NCI-H748 treated with DMSO at 0.1 percent for 48 hours (cell line): ENCODE data around the gene ZNF846.
"Not testable (repeated sequence)": the region's sequence is repeated elsewhere in the genome, so short reads cannot be mapped to it uniquely, and the experiment has no call there.

Source experiments
- DNase-seq: peaks from one replicate; lab custom pipeline; 2025; lab: John Stamatoyannopoulos, UW

Gene ZNF846

GRCh38 chr19:9784163-9784496 is 15.6 kb upstream of the ZNF846 start:
- DNase-seq = not testable (repeated sequence)

GRCh38 chr19:9782338-9782737 is 13.8 kb upstream of the ZNF846 start:
- DNase-seq = no peak

GRCh38 chr19:9757544-9758501 is 10.7 kb downstream of the ZNF846 start:
- DNase-seq = no peak

- no peak for DNase-seq
Observed at GRCh38 chr19:9752701-9753443, 15.7 kb downstream of the ZNF846 start.

GRCh38 chr19:9751446-9751845 is 17.1 kb downstream of the ZNF846 start:
- no peak for DNase-seq

GRCh38 chr19:9741476-9742171 is 26.9 kb downstream of the ZNF846 start:
- no peak for DNase-seq

- DNase-seq = no peak
Observed at GRCh38 chr19:9735986-9736385, 32.6 kb downstream of the ZNF846 start.

- not testable (repeated sequence) for DNase-seq
Observed at GRCh38 chr19:9730056-9730455, 38.5 kb downstream of the ZNF846 start.

- no peak for DNase-seq
Observed at GRCh38 chr19:9729162-9729561, 39.4 kb downstream of the ZNF846 start.

GRCh38 chr19:9727644-9728043 is 40.9 kb downstream of the ZNF846 start:
- DNase-seq = no peak

GRCh38 chr19:9725508-9726201 is 42.9 kb downstream of the ZNF846 start:
- DNase-seq = not testable (repeated sequence)

- DNase-seq = no peak
Observed at GRCh38 chr19:9724157-9724556, 44.4 kb downstream of the ZNF846 start.

GRCh38 chr19:9721861-9722260 is 46.7 kb downstream of the ZNF846 start:
- no peak for DNase-seq

GRCh38 chr19:9720541-9720940 is 48.0 kb downstream of the ZNF846 start:
- DNase-seq = no peak

- DNase-seq = no peak
Observed at GRCh38 chr19:9711815-9712214, 56.7 kb downstream of the ZNF846 start.

GRCh38 chr19:9709305-9709704 is 59.2 kb downstream of the ZNF846 start:
- no peak for DNase-seq

- no peak for DNase-seq
Observed at GRCh38 chr19:9705836-9706235, 62.7 kb downstream of the ZNF846 start.

- no peak for DNase-seq
Observed at GRCh38 chr19:9702186-9702585, 66.4 kb downstream of the ZNF846 start.
